ENCODE results near the gene DDHD1.

DDHD1 gene

GRCh38 chr14:53034036-53034435 lies 119.1 kb downstream of the DDHD1 start:
- no peak for DNase-seq (ENCODE audit: low spot score)

GRCh38 chr14:53032838-53033390 lies 120.2 kb downstream of the DDHD1 start:
- no peak for DNase-seq (ENCODE audit: low spot score)

- DNase-seq (ENCODE audit: low spot score): peak; percentile 61
Measured at GRCh38 chr14:53032161-53032803, 120.8 kb downstream of the DDHD1 start.

GRCh38 chr14:53027562-53027961 lies 125.6 kb downstream of the DDHD1 start:
- no peak for DNase-seq (ENCODE audit: low spot score)

- DNase-seq (ENCODE audit: low spot score): no peak
Measured at GRCh38 chr14:53027041-53027440, 126.1 kb downstream of the DDHD1 start.

GRCh38 chr14:53023325-53023724 lies 129.8 kb downstream of the DDHD1 start:
- DNase-seq (ENCODE audit: low spot score): no peak

GRCh38 chr14:53022593-53022992 lies 130.5 kb downstream of the DDHD1 start:
- DNase-seq (ENCODE audit: low spot score): peak; percentile 5

- DNase-seq (ENCODE audit: low spot score): no peak
Measured at GRCh38 chr14:53020193-53020932, 132.8 kb downstream of the DDHD1 start.

- DNase-seq (ENCODE audit: low spot score): peak; percentile 13
Measured at GRCh38 chr14:53019406-53019805, 133.7 kb downstream of the DDHD1 start.

- no peak for DNase-seq (ENCODE audit: low spot score)
Measured at GRCh38 chr14:53017837-53018236, 135.3 kb downstream of the DDHD1 start.

GRCh38 chr14:53016919-53017318 lies 136.2 kb downstream of the DDHD1 start:
- DNase-seq (ENCODE audit: low spot score): no peak

- DNase-seq (ENCODE audit: low spot score): no peak
Measured at GRCh38 chr14:53016491-53016890, 136.6 kb downstream of the DDHD1 start.

- DNase-seq (ENCODE audit: low spot score): peak; percentile 87
Measured at GRCh38 chr14:53011053-53011462, 142.1 kb downstream of the DDHD1 start.

GRCh38 chr14:53010193-53011040 lies 142.7 kb downstream of the DDHD1 start:
- no peak for DNase-seq (ENCODE audit: low spot score)

GRCh38 chr14:53006931-53007562 lies 146.1 kb downstream of the DDHD1 start:
- DNase-seq (ENCODE audit: low spot score): no peak

- no peak for DNase-seq (ENCODE audit: low spot score)
Measured at GRCh38 chr14:53004976-53005375, 148.1 kb downstream of the DDHD1 start.

GRCh38 chr14:53003776-53004175 lies 149.3 kb downstream of the DDHD1 start:
- no peak for DNase-seq (ENCODE audit: low spot score)

- no peak for DNase-seq (ENCODE audit: low spot score)
Measured at GRCh38 chr14:53002576-53002975, 150.5 kb downstream of the DDHD1 start.

GRCh38 chr14:53001787-53002378 lies 151.2 kb downstream of the DDHD1 start:
- DNase-seq (ENCODE audit: low spot score): no peak

- DNase-seq (ENCODE audit: low spot score): peak; percentile 71
Measured at GRCh38 chr14:52998376-52999015, 154.6 kb downstream of the DDHD1 start.

GRCh38 chr14:52996493-52996892 lies 156.6 kb downstream of the DDHD1 start:
- no peak for DNase-seq (ENCODE audit: low spot score)
